HUES64 (cell line): ENCODE measurements around the gene ELMOD1.

Experiments used
- H3K27ac ChIP-seq: 2 replicates; pipeline ENCODE4 v1.7.0; 2013; ENCODE audit warnings: low read depth, low read length, inconsistent platforms
- H3K27me3 ChIP-seq: 2 replicates; pipeline ENCODE4 v1.6.1; 2013; ENCODE audit warnings: mild to moderate bottlenecking, low read length; ENCODE audit not compliant: insufficient read depth
- H3K36me3 ChIP-seq: 2 replicates; pipeline ENCODE4 v1.6.1; 2013; ENCODE audit warnings: mild to moderate bottlenecking, low read length; ENCODE audit not compliant: insufficient read depth
- H3K4me1 ChIP-seq: 2 replicates; pipeline ENCODE4 v1.6.1; 2013; ENCODE audit warnings: mild to moderate bottlenecking, low read length, moderate library complexity; ENCODE audit not compliant: insufficient read depth
- H3K4me3 ChIP-seq: 2 replicates; pipeline ENCODE4 v1.5.1; 2013; ENCODE audit warnings: mild to moderate bottlenecking, low read length, moderate library complexity
- H3K9ac ChIP-seq: 2 replicates; pipeline ENCODE4 v1.6.1; 2013; ENCODE audit warnings: mild to moderate bottlenecking, low read depth, low read length
- H3K9me3 ChIP-seq: 2 replicates; pipeline ENCODE4 v1.6.1; 2013; ENCODE audit warnings: low read depth, low read length; ENCODE audit not compliant: insufficient read depth
- WGBS: fragments of 150-250, 120-280 bp; methylation state at CpG from one replicate; pipeline ENCODE4 v1.1.7; 2013; ENCODE audit warnings: missing lambda C conversion rate; 5-methylcytosine and 5-hydroxymethylcytosine counted together

Gene ELMOD1

DNA sequence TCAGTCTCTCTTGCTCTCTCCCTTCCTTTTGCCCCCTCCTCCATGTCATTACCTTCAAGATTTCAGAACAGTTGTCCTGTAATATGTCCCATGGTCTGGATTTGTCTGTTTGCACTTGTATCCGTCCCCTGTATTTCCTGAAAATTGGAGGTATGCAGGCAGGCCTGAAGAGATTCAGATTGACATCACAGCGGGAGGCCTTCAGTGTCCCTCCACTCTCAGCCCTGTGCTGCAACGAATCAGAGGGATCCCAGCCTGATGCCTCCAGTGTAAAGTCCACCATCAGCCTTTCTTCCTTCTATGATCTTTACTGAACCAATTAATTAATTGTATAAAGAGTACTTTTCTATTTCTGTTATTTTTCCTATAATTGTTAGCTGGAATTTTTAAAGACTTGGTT, 57.3 kb downstream of the ELMOD1 start:
- peaks cover 33% of the 10 kb centered on the region for H3K4me1 ChIP-seq
- no peaks in the 10 kb centered on the region for H3K9me3 ChIP-seq
- no peak overlapping the region for H3K27ac ChIP-seq
- WGBS = 26% methylated on average over 3 of the region's 3 CpGs
- H3K36me3 ChIP-seq = no peaks in the 10 kb centered on the region
- H3K27me3 ChIP-seq = no peaks in the 10 kb centered on the region
- no peak overlapping the region for H3K9ac ChIP-seq
- no peak overlapping the region for H3K4me3 ChIP-seq

DNA sequence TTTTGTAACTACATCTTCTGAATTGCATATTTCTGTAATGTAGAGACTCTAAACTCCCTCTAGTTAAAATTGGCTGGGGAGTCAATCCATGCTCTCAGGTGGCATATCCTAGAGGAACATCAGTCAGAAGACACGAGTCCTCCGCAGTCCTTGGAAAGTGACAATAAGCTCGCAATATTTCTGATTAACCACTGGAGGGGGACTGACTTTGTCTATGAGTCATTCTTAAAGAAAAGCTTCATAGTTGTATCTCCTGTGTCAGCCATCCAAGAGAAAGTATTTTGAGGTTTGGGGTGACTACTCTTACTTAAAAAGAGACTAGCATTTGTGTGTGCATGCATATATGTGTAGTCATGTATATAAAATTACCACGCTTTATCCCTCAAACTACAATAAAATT, 60.7 kb downstream of the ELMOD1 start:
- Histone ChIP-seq H3K4me1 (peaks cover 52% of the 10 kb centered on the region), H3K4me3 (no peak overlapping the region), H3K36me3 (no peaks in the 10 kb centered on the region), H3K9ac (no peak overlapping the region), H3K27ac (no peak overlapping the region), H3K27me3 (no peaks in the 10 kb centered on the region), H3K9me3 (no peaks in the 10 kb centered on the region)
- 78% methylated on average over 3 of the region's 4 CpGs for WGBS

- no CpG with 5 or more reads among the region's 1 CpG for WGBS
- no peaks in the 10 kb centered on the region for H3K9me3 ChIP-seq
- no peaks in the 10 kb centered on the region for H3K36me3 ChIP-seq
- H3K27me3 ChIP-seq = no peaks in the 10 kb centered on the region
- no peak overlapping the region for H3K27ac ChIP-seq
- no peak overlapping the region for H3K9ac ChIP-seq
- peaks cover 44% of the 10 kb centered on the region for H3K4me1 ChIP-seq
- H3K4me3 ChIP-seq = no peak overlapping the region
Observed at GRCh38 chr11:107653076-107653475, 62.1 kb downstream of the ELMOD1 start.

DNA sequence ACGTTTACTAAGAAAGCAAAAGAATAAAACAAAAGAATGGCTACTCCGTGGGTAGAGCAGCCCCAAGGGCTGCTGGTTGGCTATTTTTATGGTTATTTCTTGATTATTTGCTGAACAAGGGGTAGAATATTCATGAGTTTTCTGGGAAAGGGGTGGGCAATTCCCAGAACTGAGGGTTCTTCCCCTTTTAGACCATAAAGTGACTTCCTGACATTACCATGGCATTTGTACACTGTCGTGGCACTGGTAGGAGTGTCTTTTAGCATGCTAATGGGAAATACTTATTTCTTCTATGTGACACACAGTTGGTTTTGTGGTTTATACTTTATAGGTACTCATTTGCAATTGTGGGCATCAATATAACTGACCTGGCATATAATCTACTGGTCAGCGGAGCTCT, 64.7 kb downstream of the ELMOD1 start:
- Histone ChIP-seq H3K9ac (no peak overlapping the region), H3K4me3 (no peak overlapping the region; the same call in 1 of the 2 replicates), H3K4me1 (peaks cover 22% of the 10 kb centered on the region), H3K36me3 (no peaks in the 10 kb centered on the region), H3K27me3 (no peaks in the 10 kb centered on the region), H3K9me3 (no peaks in the 10 kb centered on the region), H3K27ac (no peak overlapping the region)
- 43% methylated on average over 3 of the region's 4 CpGs for WGBS

DNA sequence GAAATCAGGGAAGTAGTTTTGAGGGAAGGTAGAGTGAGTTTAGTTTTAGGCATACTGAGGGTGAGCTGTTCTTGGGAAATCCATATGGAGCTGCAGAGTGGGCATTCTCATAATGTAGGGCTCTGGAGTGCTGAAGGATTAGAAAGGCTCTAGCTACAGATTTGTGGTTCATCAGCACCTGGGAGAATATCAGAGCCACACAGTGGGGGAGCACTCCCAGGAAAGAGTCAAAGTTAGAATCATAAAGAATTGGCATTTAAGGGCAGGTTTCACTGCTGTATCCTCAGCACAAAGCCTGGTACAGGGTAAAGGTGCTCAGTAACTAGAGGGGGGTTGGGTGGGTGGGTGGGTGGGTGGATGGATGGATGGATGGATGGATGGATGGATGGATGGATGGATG, 68.4 kb downstream of the ELMOD1 start:
- no peak overlapping the region for H3K27ac ChIP-seq
- H3K9me3 ChIP-seq = no peaks in the 10 kb centered on the region
- H3K4me3 ChIP-seq = no peak overlapping the region
- no peaks in the 10 kb centered on the region for H3K27me3 ChIP-seq
- no peaks in the 10 kb centered on the region for H3K36me3 ChIP-seq
- H3K9ac ChIP-seq = no peak overlapping the region
- peaks cover 12% of the 10 kb centered on the region; the same call in 1 of the 2 replicates for H3K4me1 ChIP-seq

DNA sequence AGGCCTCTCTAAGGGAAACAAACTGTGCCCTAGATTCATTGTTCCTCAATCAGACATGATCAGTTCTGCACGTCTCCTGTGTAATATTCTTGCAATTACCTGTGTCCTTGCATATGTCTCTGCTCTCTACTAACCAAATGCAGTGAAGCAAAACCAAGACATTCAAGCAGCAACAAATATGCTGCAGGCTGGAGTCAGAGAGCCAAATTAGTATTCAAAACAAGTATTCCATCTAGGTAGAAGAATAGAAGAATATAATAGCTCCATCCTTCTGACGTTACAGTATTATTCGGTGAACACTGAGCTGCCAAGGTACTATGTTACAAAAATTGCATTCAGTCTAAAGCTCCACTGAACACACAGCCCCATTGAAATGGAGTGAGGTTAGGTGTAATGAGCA, 69.1 kb downstream of the ELMOD1 start:
- Histone ChIP-seq H3K27ac (no peak overlapping the region), H3K9ac (no peak overlapping the region), H3K36me3 (no peaks in the 10 kb centered on the region)

DNA sequence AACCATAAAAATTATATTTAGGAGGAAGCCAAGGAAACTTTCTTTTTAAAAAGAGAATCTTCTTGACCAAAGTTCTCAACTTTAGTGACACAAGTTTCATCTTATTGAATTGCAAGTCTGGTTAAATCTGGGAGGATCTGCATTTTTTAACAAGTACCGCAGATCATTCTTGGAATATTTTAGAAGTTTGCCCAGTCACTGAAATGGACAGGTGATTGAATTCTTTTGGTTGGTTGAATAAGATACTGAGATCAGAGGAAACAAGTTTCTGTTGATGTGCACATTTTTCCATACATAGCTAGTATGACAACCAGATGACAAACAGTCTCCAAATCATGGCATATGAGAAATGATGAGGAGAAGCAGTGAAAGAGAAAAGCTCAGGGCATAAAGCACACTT, 70.7 kb downstream of the ELMOD1 start:
- H3K9me3 ChIP-seq = no peaks in the 10 kb centered on the region
- no peak overlapping the region for H3K4me3 ChIP-seq
- no peaks in the 10 kb centered on the region for H3K27me3 ChIP-seq
- H3K4me1 ChIP-seq = peaks cover 3% of the 10 kb centered on the region; the same call in 1 of the 2 replicates
- WGBS = 97% methylated on average over 1 of the region's 1 CpG
- no peak overlapping the region for H3K9ac ChIP-seq
- H3K27ac ChIP-seq = no peak overlapping the region
- no peaks in the 10 kb centered on the region for H3K36me3 ChIP-seq

More for the DNA sequence above, 69.1 kb downstream of the ELMOD1 start:
- no peak overlapping the region for H3K4me3 ChIP-seq
- peaks cover 8% of the 10 kb centered on the region; the same call in 1 of the 2 replicates for H3K4me1 ChIP-seq
- no peaks in the 10 kb centered on the region for H3K27me3 ChIP-seq
- WGBS = 92% methylated on average over 1 of the region's 3 CpGs
- H3K9me3 ChIP-seq = no peaks in the 10 kb centered on the region

DNA sequence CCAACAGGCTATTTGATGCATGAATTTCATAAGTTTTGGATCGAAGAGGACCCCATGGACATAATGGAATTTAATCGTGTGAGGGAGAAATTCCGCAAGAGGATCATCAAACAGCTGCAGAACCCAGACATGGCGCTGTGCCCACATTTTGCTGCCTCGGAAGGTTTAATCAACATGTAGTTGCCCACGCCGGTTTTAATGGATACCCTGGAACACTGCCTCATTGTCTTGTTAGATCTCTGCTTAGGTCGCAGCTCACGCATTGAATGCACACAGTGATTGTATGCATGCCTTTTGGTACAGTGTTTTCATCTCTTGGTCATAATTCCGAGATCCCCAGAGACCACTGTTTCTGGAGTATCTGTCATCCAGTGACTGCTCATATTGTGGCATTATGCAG, 74.1 kb downstream of the ELMOD1 start:
- Histone ChIP-seq H3K4me1 (peaks cover 8% of the 10 kb centered on the region; the same call in 1 of the 2 replicates), H3K4me3 (no peak overlapping the region), H3K36me3 (no peaks in the 10 kb centered on the region), H3K9me3 (no peaks in the 10 kb centered on the region), H3K27me3 (no peaks in the 10 kb centered on the region), H3K27ac (no peak overlapping the region), H3K9ac (no peak overlapping the region)
- 94% methylated on average over 10 of the region's 10 CpGs for WGBS

DNA sequence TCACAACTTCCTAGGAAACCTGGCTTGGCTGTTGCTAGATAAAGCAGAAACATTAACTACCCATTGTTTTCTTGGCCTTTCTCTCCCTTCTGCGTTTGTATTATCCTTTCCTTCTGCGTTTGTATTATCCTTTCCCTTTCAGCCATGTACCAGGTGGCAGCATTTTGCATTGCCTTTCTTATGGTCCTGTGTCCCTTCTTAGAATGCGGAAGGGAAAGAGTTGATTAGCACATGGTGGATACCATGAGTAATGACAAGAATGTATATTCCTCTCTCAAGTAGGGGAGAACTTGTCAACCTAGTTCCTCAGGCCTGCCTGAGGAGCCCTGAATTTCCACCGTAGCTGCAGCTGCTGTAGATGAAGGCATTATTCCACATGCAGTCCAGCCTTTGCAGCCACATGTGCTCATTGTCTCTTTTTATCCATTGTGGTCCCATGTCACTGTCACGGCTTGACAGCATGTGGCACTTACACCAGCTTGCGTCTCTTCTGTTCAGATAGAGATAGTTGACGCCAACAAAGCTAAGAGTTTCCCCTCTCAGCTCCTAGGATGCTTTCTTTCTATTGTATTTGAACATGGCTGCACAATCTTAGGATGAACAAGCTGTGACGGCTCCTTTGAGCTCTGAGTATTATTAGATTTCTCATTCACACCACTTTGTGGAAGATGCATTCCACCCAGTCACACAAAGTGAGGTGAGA, 76.1 kb downstream of the ELMOD1 start:
- H3K9me3 ChIP-seq = no peaks in the 10 kb centered on the region
- H3K9ac ChIP-seq = no peak overlapping the region
- H3K4me1 ChIP-seq = peaks cover 8% of the 10 kb centered on the region; the same call in 1 of the 2 replicates
- WGBS = 75% methylated on average over 8 of the region's 8 CpGs
- no peaks in the 10 kb centered on the region for H3K36me3 ChIP-seq
- H3K27me3 ChIP-seq = no peaks in the 10 kb centered on the region
- H3K27ac ChIP-seq = no peak overlapping the region
- no peak overlapping the region for H3K4me3 ChIP-seq

DNA sequence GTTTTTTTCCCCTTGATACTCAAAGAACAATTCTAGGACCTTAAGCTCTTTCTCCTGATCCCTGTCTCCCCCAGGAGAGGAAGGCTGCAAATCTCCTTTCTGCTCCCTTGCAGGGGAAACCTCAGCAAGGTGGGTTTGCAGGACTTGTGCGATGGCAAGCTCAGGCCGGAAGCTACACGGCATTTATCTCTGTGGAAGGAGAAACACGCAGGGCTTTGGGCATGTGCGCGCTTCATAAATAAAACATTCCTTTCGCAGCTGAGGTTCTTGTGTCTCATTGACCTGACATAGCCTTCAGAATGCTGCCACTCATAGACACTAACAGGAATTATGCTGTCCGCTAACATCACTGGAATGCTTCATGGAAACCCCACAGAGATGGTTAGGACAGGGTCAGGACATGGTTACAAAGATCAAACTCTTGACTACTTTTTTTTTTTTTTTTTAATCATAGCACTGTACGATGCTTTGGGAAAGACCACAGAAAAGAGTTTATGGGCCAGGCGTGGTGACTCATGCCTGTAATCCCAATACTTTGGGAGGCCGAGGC, 78.3 kb downstream of the ELMOD1 start:
- H3K9ac ChIP-seq = no peak overlapping the region
- no peak overlapping the region for H3K4me3 ChIP-seq
- H3K27ac ChIP-seq = no peak overlapping the region
- H3K9me3 ChIP-seq = no peaks in the 10 kb centered on the region
- peaks cover 8% of the 10 kb centered on the region; the same call in 1 of the 2 replicates for H3K4me1 ChIP-seq
- WGBS = 89% methylated on average over 11 of the region's 11 CpGs
- no peaks in the 10 kb centered on the region for H3K36me3 ChIP-seq
- H3K27me3 ChIP-seq = no peaks in the 10 kb centered on the region

GRCh38 chr11:107669893-107670601, 79.1 kb downstream of the ELMOD1 start:
- H3K9me3 ChIP-seq = no peaks in the 10 kb centered on the region
- peaks cover 8% of the 10 kb centered on the region; the same call in 1 of the 2 replicates for H3K4me1 ChIP-seq
- no peaks in the 10 kb centered on the region for H3K36me3 ChIP-seq
- 75% methylated on average over 3 of the region's 4 CpGs for WGBS
- no peak overlapping the region for H3K4me3 ChIP-seq
- no peaks in the 10 kb centered on the region for H3K27me3 ChIP-seq
- no peak overlapping the region for H3K27ac ChIP-seq
- H3K9ac ChIP-seq = no peak overlapping the region
